C4-2B (cell line): Measurements from ENCODE around the gene NCAPG2.

Source experiments
- CTCF ChIP-seq: fragments of 450-650 bp; conservative IDR thresholded peaks from 2 replicates; pipeline ENCODE4 v1.5.1; 2017; ENCODE audit warnings: mild to moderate bottlenecking
- ZFX ChIP-seq: fragments of 450-650 bp; IDR thresholded peaks from 2 replicates; pipeline ENCODE4 v1.6.1; 2017

DNA sequence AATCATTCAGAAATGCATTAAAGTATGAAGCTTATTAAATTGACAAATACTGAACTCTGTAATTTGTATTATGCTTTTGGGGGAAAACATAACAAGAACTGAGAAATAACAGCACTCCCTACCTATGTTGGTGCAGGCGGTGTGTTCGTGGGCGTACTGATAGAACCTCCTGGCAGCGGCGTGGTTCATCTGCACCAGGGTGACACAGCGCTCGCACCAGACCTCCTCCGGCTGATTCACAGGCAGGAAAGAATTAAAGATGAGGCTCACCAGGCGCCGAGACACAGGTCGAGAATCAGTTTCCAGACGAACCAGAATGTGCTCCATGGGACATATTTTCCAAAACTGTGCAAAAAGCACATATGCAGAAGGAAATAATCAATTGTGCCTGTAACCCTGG is 40.2 kb downstream of the NCAPG2 start:
- TF ChIP-seq CTCF = no peak
- no peak for TF ChIP-seq ZFX
